Neural progenitor cell (in vitro differentiated cells): ENCODE results near the gene ATF4. TPM values are rescaled to one million over a fixed set of nuclear protein-coding genes. Genes with fewer than 3 reads are reported as not detected.
A peak's percentile ranks its signal among the peaks of the same experiment; 100 is the strongest.

Source experiments
- DNase-seq: peaks from one replicate; pipeline ENCODE4 v3.0.0-alpha.2; 2016; ENCODE audit warnings: low spot score
- H2AFZ ChIP-seq: fragments of 200-600 bp; sonication (generic); replicated peaks from 2 replicates; pipeline ENCODE4 v1.6.1; 2016; ENCODE audit warnings: antibody characterized with exemption
- H3F3A ChIP-seq: fragments of 200-600 bp; sonication (generic); 2 replicates; pipeline ENCODE4 v1.6.1; 2016; ENCODE audit warnings: antibody characterized with exemption, low read depth
- H3K27ac ChIP-seq: fragments of 200-600 bp; sonication (generic); 2 replicates; pipeline ENCODE4 v1.5.1; 2016; ENCODE audit warnings: mild to moderate bottlenecking
- H3K27me3 ChIP-seq: fragments of 200-600 bp; sonication (generic); 2 replicates; pipeline ENCODE4 v1.6.1; 2016; ENCODE audit warnings: mild to moderate bottlenecking, moderate library complexity
- H3K36me3 ChIP-seq: fragments of 200-600 bp; sonication (generic); 2 replicates; pipeline ENCODE4 v1.5.1; 2016
- H3K4me1 ChIP-seq: fragments of 200-600 bp; sonication (generic); 2 replicates; pipeline ENCODE4 v1.6.1; 2016; ENCODE audit warnings: mixed run types
- H3K4me2 ChIP-seq: fragments of 200-600 bp; sonication (generic); 2 replicates; pipeline ENCODE4 v1.6.1; 2016
- H3K4me3 ChIP-seq: fragments of 200-600 bp; sonication (generic); 2 replicates; pipeline ENCODE4 v1.5.1; 2016
- H3K79me2 ChIP-seq: fragments of 200-600 bp; sonication (generic); 2 replicates; pipeline ENCODE4 v1.6.1; 2016; ENCODE audit warnings: low read depth
- H3K9ac ChIP-seq: fragments of 200-600 bp; sonication (generic); 2 replicates; pipeline ENCODE4 v1.6.1; 2016
- H3K9me3 ChIP-seq: fragments of 200-600 bp; sonication (generic); 2 replicates; pipeline ENCODE4 v1.5.1; 2016; ENCODE audit warnings: low read depth
- H4K20me1 ChIP-seq: fragments of 200-600 bp; sonication (generic); 2 replicates; pipeline ENCODE4 v1.6.1; 2016; ENCODE audit warnings: low read depth
- H3K27ac Mint-ChIP-seq: 3 replicates; pipeline ENCODE4 v1.8.0; 2021; ENCODE audit warnings: mixed read lengths
- H3K27me3 Mint-ChIP-seq: 2 replicates; pipeline ENCODE4 v1.8.0; 2022; ENCODE audit warnings: low read depth, mild to moderate bottlenecking, inconsistent platforms, moderate library complexity, mixed read lengths; ENCODE audit not compliant: insufficient read depth
- H3K36me3 Mint-ChIP-seq: 3 replicates; pipeline ENCODE4 v1.8.0; 2021; ENCODE audit warnings: mixed read lengths
- H3K4me1 Mint-ChIP-seq: 3 replicates; pipeline ENCODE4 v1.8.0; 2021; ENCODE audit warnings: mixed read lengths
- H3K4me3 Mint-ChIP-seq: 3 replicates; pipeline ENCODE4 v1.8.0; 2021; ENCODE audit warnings: mild to moderate bottlenecking, moderate library complexity, mixed read lengths
- H3K9me3 Mint-ChIP-seq: 3 replicates; pipeline ENCODE4 v1.8.0; 2020; ENCODE audit warnings: mixed read lengths
- EZH2 ChIP-seq: fragments of 200-600 bp; sonication (generic); IDR thresholded peaks from 2 replicates; pipeline ENCODE4 v1.6.1; 2017; ENCODE audit warnings: antibody characterized with exemption, mild to moderate bottlenecking, moderate library complexity
- EZH2phosphoT487 ChIP-seq: fragments of 200-600 bp; sonication (generic); IDR thresholded peaks from 2 replicates; pipeline ENCODE4 v1.6.1; 2017; ENCODE audit warnings: antibody characterized with exemption
- total RNA-seq: library from RNA; depleted of rRNA; stranded (reverse); fragments of >200 nt; gene quantifications from 2 replicates; pipeline ENCODE4 v1.2.3, GENCODE V29; 2015; ENCODE audit warnings: low replicate concordance
- TF ChIP-seq, protein P1 (sequence below): fragments of 200-600 bp; sonication (generic); IDR thresholded peaks from 2 replicates; pipeline ENCODE4 v1.5.1; 2017; ENCODE audit warnings: antibody characterized with exemption, mild to moderate bottlenecking

ATF4 gene
- total RNA-seq, 1 donor from 2014 or later = 189 TPM

DNA sequence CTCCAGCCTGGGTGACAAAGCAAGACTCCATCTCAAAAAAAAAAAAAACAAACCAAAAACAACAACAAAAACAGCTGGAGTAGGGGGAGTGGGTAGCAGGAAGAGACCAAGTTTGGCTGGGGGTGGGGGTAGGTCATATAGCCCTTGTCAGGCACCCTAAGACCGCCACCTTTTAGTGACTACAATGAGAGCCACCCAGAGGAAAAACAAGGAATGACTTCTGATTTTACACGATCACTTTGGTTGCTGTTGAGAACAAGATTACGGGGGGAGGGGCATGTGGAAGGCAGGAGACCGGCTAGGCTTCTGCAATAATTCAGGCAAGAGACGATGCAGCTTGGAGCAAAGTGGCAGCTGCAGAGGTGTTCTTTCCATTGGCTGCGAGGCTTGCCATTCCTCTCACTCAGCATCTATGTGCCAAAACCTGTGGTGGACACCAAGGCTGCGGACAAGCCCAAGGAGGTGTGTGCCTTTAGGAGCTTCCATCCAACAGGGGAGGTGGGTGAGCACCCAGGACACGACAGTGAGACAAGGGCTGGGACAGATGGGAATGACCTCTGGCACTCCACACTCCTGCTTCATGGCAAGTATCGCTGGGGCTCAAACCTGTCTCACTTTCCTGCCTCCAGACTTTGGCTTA lies 10.4 kb downstream of the ATF4 start:
- TF ChIP-seq, protein P1, sequence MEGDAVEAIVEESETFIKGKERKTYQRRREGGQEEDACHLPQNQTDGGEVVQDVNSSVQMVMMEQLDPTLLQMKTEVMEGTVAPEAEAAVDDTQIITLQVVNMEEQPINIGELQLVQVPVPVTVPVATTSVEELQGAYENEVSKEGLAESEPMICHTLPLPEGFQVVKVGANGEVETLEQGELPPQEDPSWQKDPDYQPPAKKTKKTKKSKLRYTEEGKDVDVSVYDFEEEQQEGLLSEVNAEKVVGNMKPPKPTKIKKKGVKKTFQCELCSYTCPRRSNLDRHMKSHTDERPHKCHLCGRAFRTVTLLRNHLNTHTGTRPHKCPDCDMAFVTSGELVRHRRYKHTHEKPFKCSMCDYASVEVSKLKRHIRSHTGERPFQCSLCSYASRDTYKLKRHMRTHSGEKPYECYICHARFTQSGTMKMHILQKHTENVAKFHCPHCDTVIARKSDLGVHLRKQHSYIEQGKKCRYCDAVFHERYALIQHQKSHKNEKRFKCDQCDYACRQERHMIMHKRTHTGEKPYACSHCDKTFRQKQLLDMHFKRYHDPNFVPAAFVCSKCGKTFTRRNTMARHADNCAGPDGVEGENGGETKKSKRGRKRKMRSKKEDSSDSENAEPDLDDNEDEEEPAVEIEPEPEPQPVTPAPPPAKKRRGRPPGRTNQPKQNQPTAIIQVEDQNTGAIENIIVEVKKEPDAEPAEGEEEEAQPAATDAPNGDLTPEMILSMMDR = peak; percentile 24
- TF ChIP-seq EZH2 (no peak), EZH2phosphoT487 (no peak)
- H3K27me3 Mint-ChIP-seq = peaks cover 2% of the 10 kb centered on the region
- Histone ChIP-seq H3F3A (peaks cover 65% of the 10 kb centered on the region), H3K27ac (no peak overlapping the region), H3K79me2 (peaks cover 30% of the 10 kb centered on the region), H3K4me1 (peaks cover 23% of the 10 kb centered on the region), H3K36me3 (no peaks in the 10 kb centered on the region), H3K4me3 (no peak overlapping the region), H3K4me2 (peak overlapping the region; percentile 85), H3K9ac (no peak overlapping the region), H4K20me1 (peaks cover 52% of the 10 kb centered on the region), H2AFZ (no peak overlapping the region), H3K27me3 (no peaks in the 10 kb centered on the region), H3K9me3 (no peaks in the 10 kb centered on the region)
- peaks cover 56% of the 10 kb centered on the region for H3K4me1 Mint-ChIP-seq
- H3K4me3 Mint-ChIP-seq = peak overlapping the region; percentile 93
- H3K27ac Mint-ChIP-seq = no peak overlapping the region
- H3K36me3 Mint-ChIP-seq = no peaks in the 10 kb centered on the region
- DNase-seq = peak; percentile 53
- H3K9me3 Mint-ChIP-seq = no peaks in the 10 kb centered on the region

DNA sequence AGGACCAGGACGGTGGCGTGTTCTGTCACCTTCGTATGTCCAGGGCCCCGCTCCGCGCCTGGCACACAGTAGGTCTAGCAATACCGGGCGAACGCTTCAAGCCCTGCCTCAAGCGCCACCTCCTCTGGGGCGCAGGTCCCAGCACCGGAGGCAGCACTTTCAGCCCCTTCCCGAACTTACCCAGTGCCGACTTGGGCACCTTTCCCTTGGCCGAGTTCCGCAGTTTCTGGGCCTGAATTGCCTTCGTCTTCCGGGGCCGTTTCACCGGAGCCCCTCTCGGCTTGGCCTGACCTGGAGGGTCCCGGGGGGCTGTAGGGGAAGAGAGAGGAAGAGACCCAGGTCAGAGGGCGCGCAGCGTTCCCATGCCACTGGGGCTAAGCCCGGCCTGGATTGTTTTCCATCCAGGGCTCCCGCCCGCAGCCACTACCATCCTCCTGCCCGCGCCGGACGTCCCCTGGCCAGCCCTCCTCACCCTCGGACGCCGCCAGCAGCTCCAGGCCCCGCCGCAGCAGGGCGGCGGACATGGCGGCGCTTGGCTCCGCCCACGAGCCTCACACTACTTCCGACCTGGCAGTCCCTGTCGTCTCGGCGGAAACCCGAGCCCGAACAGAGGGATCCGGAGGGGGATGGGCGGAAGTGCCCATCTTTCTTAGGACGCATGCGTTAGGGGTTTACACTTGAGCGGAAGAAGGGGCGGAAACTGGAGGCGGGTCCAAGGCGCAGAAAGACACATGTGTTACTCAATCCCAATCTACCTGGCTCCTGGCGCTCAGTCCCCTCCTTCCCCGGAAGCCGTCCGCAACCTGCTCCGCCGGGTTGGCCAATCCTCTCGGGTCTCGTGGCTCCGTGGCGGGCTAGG lies 12.1 kb downstream of the ATF4 start, which contains the start of gene RPS19BP1:
TSS of gene RPS19BP1 (minus strand) at position 534 of the 859 bp plus-strand sequence. CDS start at position 524, 10 bp downstream.
- H3K4me1 Mint-ChIP-seq = peaks cover 47% of the 10 kb centered on the region
- peak within 1 kb of the TSS; percentile 51 for H2AFZ ChIP-seq

GRCh38 chr22:39534092-39534506 lies 13.7 kb downstream of the ATF4 start:
- Histone ChIP-seq H3F3A (peaks cover 38% of the 10 kb centered on the region), H3K27ac (no peak overlapping the region), H3K36me3 (no peaks in the 10 kb centered on the region), H2AFZ (peak overlapping the region; percentile 68), H3K79me2 (peaks cover 22% of the 10 kb centered on the region), H3K9ac (no peak overlapping the region), H4K20me1 (peaks cover 22% of the 10 kb centered on the region), H3K27me3 (no peaks in the 10 kb centered on the region), H3K4me2 (peak overlapping the region; percentile 63), H3K4me1 (peaks cover 23% of the 10 kb centered on the region), H3K9me3 (no peaks in the 10 kb centered on the region), H3K4me3 (no peak overlapping the region)
- Mint-ChIP-seq H3K27me3 (no peaks in the 10 kb centered on the region), H3K9me3 (no peaks in the 10 kb centered on the region), H3K36me3 (no peaks in the 10 kb centered on the region), H3K4me3 (peak overlapping the region; percentile 73), H3K27ac (peak overlapping the region; percentile 11), H3K4me1 (peaks cover 32% of the 10 kb centered on the region)
- DNase-seq = no peak
- no peak for TF ChIP-seq EZH2phosphoT487

More for the DNA sequence above, 12.1 kb downstream of the ATF4 start, which contains the start of gene RPS19BP1:
- Histone ChIP-seq H3K79me2 (peaks cover 30% of the 10 kb centered on the region), H4K20me1 (peaks cover 38% of the 10 kb centered on the region), H3K36me3 (no peaks in the 10 kb centered on the region), H3K4me1 (peaks cover 23% of the 10 kb centered on the region), H3K9me3 (no peaks in the 10 kb centered on the region), H3K9ac (peak within 1 kb of the TSS; percentile 78), H3K4me2 (peak within 1 kb of the TSS; percentile 85), H3K4me3 (peak within 1 kb of the TSS; percentile 91), H3F3A (peaks cover 50% of the 10 kb centered on the region), H3K27me3 (no peaks in the 10 kb centered on the region), H3K27ac (no peak within 1 kb of the TSS)
- Mint-ChIP-seq H3K27me3 (peaks cover 2% of the 10 kb centered on the region), H3K27ac (peak within 1 kb of the TSS; percentile 52), H3K36me3 (no peaks in the 10 kb centered on the region), H3K4me3 (peak within 1 kb of the TSS; percentile 93), H3K9me3 (no peaks in the 10 kb centered on the region)
- peak; percentile 99 for DNase-seq
- TF ChIP-seq EZH2 = no peak

DNA sequence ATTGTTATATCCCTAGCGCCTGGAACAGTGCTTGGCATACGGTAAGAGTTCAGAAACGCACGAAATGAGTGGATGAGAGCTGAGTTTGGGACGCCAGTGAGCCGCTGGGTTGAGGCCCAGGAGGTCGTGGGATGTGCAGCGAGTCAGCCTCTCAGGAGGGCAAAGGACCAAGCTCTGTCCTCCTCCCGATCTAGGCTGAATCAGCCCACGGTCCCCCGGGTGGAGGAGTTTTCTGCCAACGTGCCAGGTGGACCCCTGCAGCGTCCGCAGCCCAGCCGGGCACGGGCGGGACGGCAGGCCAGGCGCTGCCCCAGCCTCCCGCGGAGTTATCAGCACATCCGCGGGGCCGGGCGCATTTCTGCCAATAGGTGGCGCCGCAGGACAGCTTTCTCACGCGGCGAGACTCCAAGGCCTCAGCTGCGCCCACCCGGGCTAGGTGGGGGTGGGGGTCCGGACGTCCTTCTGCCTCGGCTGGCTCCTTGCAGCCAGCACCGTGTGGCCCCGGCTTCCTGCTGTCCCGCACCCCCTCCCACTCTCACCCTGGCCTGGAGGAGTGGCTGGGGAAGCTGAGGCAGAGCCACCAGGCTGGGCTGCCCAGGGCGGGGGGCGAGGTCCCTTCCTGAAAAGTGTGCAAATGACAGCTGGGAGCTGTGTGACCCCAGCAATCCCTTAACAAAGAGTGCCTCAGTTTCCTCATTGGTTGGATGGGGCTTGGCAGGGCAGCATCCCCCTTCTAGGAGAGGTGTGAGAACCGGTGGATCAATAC lies 14.4 kb downstream of the ATF4 start:
- Histone ChIP-seq H4K20me1 (peaks cover 17% of the 10 kb centered on the region), H3K79me2 (peaks cover 22% of the 10 kb centered on the region), H3K9ac (no peak overlapping the region), H2AFZ (peak overlapping the region; percentile 68), H3K27ac (no peak overlapping the region), H3K4me1 (peaks cover 23% of the 10 kb centered on the region), H3K9me3 (no peaks in the 10 kb centered on the region), H3K27me3 (no peaks in the 10 kb centered on the region), H3K4me3 (peak overlapping the region; percentile 27), H3F3A (peaks cover 33% of the 10 kb centered on the region), H3K36me3 (no peaks in the 10 kb centered on the region), H3K4me2 (peak overlapping the region; percentile 63)
- no peak overlapping the region for H3K27ac Mint-ChIP-seq
- peak overlapping the region; percentile 73 for H3K4me3 Mint-ChIP-seq
- no peak for TF ChIP-seq EZH2phosphoT487
- TF ChIP-seq, protein P1 = peak; percentile 94
- no peak for TF ChIP-seq EZH2
- H3K27me3 Mint-ChIP-seq = peaks cover 2% of the 10 kb centered on the region
- peak; percentile 94 for DNase-seq
- no peaks in the 10 kb centered on the region for H3K36me3 Mint-ChIP-seq
- peaks cover 27% of the 10 kb centered on the region for H3K4me1 Mint-ChIP-seq
- H3K9me3 Mint-ChIP-seq = no peaks in the 10 kb centered on the region
